ENCODE results near the gene EFCAB8. TPM values are rescaled to one million over a fixed set of nuclear protein-coding genes. Genes with fewer than 3 reads are reported as not detected.

EFCAB8 gene
- total RNA-seq, 2 donors from 2014 or later = not detected

DNA sequence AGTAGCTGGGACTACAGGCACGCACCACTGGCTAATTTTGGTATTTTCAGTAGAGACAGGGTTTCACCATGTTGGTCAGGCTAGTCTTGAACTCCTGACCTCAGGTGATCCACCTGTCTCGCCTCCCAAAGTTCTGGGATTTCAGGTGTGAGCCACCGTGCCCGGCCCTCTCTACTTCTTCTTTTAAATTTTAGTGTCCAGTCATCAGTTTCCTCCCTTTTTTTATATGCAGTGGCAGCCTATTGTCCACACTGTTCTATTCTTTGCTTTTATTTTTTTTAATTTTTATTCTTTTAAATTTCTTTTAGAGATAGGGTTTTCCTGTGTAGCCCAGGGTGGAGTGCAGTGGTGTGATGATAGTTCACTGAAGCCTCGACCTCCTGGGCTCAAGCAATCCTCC lies 12.3 kb downstream of the EFCAB8 start:
- Histone ChIP-seq H3K4me1 (no peaks in the 10 kb centered on the region), H3K4me3 (no peak overlapping the region), H3K9me3 (no peaks in the 10 kb centered on the region), H3K36me3 (no peaks in the 10 kb centered on the region), H3K27me3 (no peaks in the 10 kb centered on the region), H3K27ac (no peak overlapping the region)
- DNase-seq (ENCODE audit: low spot score) = no peak
- TF ChIP-seq, protein P1, sequence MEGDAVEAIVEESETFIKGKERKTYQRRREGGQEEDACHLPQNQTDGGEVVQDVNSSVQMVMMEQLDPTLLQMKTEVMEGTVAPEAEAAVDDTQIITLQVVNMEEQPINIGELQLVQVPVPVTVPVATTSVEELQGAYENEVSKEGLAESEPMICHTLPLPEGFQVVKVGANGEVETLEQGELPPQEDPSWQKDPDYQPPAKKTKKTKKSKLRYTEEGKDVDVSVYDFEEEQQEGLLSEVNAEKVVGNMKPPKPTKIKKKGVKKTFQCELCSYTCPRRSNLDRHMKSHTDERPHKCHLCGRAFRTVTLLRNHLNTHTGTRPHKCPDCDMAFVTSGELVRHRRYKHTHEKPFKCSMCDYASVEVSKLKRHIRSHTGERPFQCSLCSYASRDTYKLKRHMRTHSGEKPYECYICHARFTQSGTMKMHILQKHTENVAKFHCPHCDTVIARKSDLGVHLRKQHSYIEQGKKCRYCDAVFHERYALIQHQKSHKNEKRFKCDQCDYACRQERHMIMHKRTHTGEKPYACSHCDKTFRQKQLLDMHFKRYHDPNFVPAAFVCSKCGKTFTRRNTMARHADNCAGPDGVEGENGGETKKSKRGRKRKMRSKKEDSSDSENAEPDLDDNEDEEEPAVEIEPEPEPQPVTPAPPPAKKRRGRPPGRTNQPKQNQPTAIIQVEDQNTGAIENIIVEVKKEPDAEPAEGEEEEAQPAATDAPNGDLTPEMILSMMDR (IDR thresholded peaks at IDR 0.05) = no peak

DNA sequence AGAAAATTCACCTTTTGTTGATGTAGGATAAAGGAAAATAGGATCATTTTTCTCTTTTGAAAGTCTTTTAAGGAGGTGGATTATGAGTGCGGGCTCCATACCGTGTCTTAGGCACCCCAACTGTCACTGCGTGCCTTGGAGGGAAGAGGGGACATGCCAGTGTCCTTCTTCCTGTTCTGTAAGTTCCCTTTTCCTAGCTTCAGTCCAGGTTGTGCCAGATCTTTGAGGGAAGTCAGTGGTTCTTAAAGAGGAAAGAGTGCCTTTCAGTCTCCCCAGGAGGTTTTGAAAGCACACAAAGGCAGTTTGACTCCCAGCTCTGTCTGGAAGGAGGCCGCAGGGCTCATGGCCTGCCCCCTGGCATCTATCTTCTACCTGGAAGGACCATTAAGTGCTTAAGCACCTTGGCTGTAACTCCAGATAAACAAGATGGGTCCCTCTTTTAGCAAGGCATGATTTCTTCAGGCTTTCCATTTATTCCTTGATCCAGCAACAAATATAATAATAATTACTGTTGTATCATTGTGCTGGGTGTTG lies 13.0 kb downstream of the EFCAB8 start:
- H3K4me3 ChIP-seq = no peak overlapping the region
- H3K9me3 ChIP-seq = no peaks in the 10 kb centered on the region
- H3K4me1 ChIP-seq = no peaks in the 10 kb centered on the region
- H3K36me3 ChIP-seq = no peaks in the 10 kb centered on the region
- no peak overlapping the region for H3K27ac ChIP-seq
- no peak for DNase-seq (ENCODE audit: low spot score)
- TF ChIP-seq, protein P1 (IDR thresholded peaks at IDR 0.05) = no peak
- no peaks in the 10 kb centered on the region for H3K27me3 ChIP-seq

DNA sequence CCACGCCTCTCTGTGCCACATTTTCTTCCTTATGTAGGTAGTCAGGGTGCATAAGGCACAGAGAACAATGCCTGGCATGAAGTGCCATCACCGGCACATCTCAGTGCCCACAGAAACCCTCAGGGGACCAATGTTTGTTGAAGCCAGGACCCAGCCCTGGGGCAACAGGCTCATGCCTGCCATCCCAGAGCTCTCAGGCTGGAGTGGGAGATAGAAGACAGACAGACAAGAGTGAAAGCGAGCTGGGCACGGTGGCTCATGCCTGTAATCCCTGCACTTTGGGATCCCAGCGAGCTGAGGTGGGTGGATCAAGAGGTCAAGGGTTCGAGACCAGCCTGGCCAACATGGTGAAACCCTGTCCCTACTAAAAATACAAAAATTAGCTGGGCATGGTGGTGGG lies 13.5 kb downstream of the EFCAB8 start:
- Histone ChIP-seq H3K27me3 (no peaks in the 10 kb centered on the region), H3K27ac (no peak overlapping the region), H3K4me1 (no peaks in the 10 kb centered on the region), H3K36me3 (no peaks in the 10 kb centered on the region), H3K4me3 (no peak overlapping the region), H3K9me3 (no peaks in the 10 kb centered on the region)
- TF ChIP-seq, protein P1 (IDR thresholded peaks at IDR 0.05) = no peak
- no peak for DNase-seq (ENCODE audit: low spot score)

DNA sequence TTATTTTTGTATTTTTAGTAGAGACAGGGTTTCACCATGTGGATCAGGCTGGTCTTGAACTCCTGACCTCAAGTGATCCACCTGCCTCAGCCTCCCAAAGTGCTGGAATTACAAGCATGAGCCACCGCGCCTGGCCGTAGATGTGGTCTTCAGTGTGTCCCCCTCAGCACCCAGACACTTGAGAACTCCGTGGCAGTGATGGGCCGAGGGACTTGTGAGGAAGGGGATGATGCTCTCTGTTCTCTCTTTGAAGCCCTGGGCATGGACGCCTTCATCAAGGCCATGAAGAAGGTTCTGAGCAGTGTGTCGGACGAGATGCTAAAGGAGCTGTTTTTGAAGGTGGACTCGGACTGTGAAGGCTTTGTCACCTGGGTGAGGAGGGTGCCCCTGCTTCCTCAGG lies 16.9 kb downstream of the EFCAB8 start:
- no peak overlapping the region for H3K4me3 ChIP-seq
- H3K9me3 ChIP-seq = no peaks in the 10 kb centered on the region
- no peaks in the 10 kb centered on the region for H3K27me3 ChIP-seq
- no peaks in the 10 kb centered on the region for H3K36me3 ChIP-seq
- TF ChIP-seq, protein P1 (IDR thresholded peaks at IDR 0.05) = no peak
- H3K4me1 ChIP-seq = no peaks in the 10 kb centered on the region
- no peak for DNase-seq (ENCODE audit: low spot score)
- no peak overlapping the region for H3K27ac ChIP-seq

DNA sequence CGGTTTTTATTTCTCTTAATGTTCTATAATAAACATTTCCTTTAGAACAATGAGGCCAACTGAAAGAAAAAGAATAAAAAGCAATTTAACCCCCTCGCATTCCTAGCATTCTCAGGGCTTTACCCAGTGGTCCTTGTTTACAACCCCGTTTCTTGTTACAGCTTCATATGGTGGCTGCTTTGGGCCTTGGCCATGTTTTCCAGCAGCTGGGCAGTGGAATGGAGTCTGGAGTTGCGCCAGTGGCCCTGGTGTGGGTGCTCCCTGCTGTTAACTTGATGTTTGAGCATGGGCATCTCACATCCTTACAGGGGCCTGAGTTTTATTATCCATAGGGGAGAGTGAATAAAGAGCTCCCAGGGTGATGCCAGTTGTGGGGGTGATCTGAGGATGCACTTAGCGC lies 18.8 kb downstream of the EFCAB8 start:
- Histone ChIP-seq H3K27ac (no peak overlapping the region), H3K9me3 (no peaks in the 10 kb centered on the region), H3K4me3 (no peak overlapping the region), H3K4me1 (no peaks in the 10 kb centered on the region), H3K36me3 (no peaks in the 10 kb centered on the region), H3K27me3 (no peaks in the 10 kb centered on the region)
- TF ChIP-seq, protein P1 (IDR thresholded peaks at IDR 0.05) = no peak
- no peak for DNase-seq (ENCODE audit: low spot score)

DNA sequence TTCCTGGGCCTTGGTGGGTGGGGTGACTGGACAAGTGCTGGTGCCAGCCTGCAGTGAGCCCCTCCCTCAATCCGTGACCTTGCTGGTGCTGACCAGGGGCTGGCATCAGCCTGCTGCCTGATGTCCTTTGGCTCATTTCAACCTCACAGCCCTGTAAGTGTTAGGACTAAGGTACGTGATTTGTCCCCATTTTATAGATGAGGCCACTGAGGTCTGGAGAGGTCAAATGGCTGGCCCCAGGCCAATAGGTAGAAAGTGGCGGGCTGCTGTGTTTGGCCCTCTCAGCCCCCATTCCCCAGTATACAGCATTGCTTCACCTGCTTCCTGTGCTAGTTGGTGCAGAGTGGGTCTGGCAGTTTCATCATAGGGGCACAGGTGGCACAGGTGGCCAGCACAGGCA lies 20.1 kb downstream of the EFCAB8 start:
- Histone ChIP-seq H3K27me3 (no peaks in the 10 kb centered on the region), H3K9me3 (no peaks in the 10 kb centered on the region), H3K36me3 (no peaks in the 10 kb centered on the region), H3K4me3 (no peak overlapping the region), H3K4me1 (no peaks in the 10 kb centered on the region), H3K27ac (no peak overlapping the region)
- TF ChIP-seq, protein P1 (IDR thresholded peaks at IDR 0.05) = no peak
- no peak for DNase-seq (ENCODE audit: low spot score)

All from right atrium auricular region (tissue), 2 donors.